Endometrial microvascular endothelial cells (primary cell): ENCODE results near the gene FLOT1. TPM values are rescaled to one million over a fixed set of nuclear protein-coding genes. Genes with fewer than 3 reads are reported as not detected.

Experiments
- in situ Hi-C: cut with HindIII; loops from 2 replicates; pipeline ENCODE4 v1.10.0; 2017; ENCODE audit warnings: low sequenced_read_pairs, low pct_unique_long_range_greater_than_20kb; ENCODE audit errors: inconsistent ontology term
- total RNA-seq: library from RNA; depleted of rRNA; stranded (reverse); fragments of >200 nt; gene quantifications from one replicate; pipeline ENCODE4 v1.2.3, GENCODE V29; 2015; ENCODE audit errors: inconsistent ontology term

The FLOT1 gene
- total RNA-seq, 1 donor from 2014 or later, result 133 TPM

DNA sequence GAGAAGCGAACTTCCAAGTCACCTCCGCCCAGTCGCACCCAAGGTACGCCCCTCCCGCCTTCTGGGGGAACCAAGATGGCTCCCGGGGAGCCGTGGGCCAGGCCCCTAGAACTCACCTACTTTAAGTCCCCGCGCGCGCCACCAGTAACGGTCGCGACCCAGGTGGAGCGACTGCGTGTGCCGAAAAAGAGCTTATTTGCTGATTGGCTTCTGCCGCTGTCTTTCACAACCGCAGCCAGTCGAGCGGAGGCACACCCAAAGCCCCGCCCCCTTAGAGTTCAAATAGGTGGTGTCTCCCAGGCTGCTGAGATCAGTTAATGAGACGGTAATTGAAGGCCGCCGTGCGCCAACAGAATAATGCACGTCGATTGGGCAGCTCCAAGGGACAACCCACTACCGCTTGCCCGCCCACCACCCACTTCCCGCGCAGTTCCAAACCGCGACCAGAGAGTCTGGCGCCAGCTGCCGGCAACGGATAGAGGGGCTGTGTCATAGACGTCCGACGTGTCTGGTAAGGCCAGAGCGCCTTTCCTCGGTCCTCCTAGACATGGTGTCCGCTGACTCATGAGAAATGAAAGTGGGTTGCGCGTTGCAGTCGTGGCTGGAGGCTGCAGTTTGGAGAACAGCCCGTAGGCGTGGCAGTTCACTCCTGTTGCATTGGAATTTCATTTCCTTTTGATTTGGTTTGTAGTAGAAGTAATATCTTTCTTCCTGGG lies 25.2 kb downstream of the FLOT1 start, which contains the start of gene MDC1:
Gene MDC1 (minus strand): TSS at position 153 of the 716 bp plus-strand sequence. CDS start 2,106 bp downstream, outside the sequence.
- in situ Hi-C loops, result loop anchor here (10.0 kb wide), 1 partner anchor 172 kb away; no protein-coding TSS in a partner anchor

DNA sequence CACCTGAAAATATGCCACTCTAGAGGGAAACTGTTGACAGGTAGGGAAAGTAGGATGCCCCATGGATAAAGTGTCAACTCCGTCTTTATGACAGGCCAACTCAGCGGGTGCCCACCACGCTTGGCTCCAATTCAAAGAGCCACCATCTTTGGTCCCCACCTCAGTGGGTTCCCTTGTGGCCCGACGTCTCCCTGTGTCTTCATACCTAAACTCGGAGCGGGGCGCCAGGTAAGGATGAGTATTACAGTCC lies 25.7 kb downstream of the FLOT1 start:
- in situ Hi-C loops, result loop anchor here (10.0 kb wide), 1 partner anchor 172 kb away; no protein-coding TSS in a partner anchor

GRCh38 chr6:30714263-30714662 lies 28.2 kb downstream of the FLOT1 start:
- in situ Hi-C loops, result loop anchor here (10.0 kb wide), 1 partner anchor 169 kb away; no protein-coding TSS in a partner anchor

DNA sequence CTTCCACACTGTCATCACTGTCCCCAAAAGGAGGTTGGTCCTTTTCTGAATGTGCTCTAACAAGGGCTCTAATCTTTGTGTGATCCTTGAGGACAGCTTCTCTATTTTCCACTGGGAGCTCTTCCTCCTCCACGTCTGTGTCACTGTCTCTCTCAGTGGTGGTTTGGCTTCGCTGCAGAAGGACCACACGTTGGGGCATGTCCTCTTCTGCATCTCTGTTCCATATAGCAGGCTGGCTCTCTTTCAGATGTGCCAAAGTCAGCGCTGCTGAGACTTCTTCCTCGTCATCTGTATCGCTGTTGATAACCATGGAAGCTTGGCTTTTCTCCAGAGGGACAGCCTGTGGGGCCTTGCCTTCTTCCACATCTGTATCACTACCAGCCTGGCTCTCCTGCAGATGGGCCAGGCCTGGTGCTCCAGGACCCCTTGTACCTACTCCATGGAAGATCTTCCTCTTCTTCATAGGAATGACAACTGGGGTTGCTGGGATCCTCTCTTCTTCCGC lies 30.0 kb downstream of the FLOT1 start:
- in situ Hi-C loops, result loop anchor here (10.0 kb wide), 1 partner anchor 168 kb away; no protein-coding TSS in a partner anchor

GRCh38 chr6:30711758-30712380 lies 30.6 kb downstream of the FLOT1 start:
- in situ Hi-C loops, result loop anchor here (10.0 kb wide), 1 partner anchor 167 kb away; no protein-coding TSS in a partner anchor

- in situ Hi-C loops, result no loop called here
Observed at GRCh38 chr6:30709101-30709868, 33.2 kb downstream of the FLOT1 start.

DNA sequence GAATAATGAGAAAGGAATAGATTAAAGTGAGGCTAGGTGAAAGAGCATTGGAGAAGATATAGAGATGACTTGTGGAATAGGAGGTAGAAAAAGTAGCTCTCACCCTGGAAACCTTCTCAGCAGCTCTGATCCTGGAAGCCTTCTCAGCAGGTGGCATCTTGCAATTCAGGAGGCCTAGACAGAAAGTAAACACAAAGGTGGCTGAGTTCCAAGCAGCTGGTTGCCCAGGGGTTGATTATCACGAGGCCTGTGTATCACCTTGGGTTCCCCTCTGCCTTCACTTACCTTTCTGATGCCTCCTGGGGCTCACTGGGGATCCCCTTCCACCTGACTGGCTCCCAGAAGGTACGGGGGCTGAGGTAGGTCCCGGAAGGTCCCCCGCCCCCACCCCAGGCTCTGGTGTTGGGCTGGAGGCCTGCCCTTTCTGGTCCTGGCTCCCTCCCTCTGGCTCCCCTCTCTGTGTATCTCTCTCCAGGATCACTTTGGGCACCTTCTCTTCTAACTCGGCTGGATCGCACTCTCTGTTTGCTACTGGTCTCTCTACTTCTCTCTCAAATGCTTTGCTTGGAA lies 35.1 kb downstream of the FLOT1 start:
- in situ Hi-C loops, result no loop called here

DNA sequence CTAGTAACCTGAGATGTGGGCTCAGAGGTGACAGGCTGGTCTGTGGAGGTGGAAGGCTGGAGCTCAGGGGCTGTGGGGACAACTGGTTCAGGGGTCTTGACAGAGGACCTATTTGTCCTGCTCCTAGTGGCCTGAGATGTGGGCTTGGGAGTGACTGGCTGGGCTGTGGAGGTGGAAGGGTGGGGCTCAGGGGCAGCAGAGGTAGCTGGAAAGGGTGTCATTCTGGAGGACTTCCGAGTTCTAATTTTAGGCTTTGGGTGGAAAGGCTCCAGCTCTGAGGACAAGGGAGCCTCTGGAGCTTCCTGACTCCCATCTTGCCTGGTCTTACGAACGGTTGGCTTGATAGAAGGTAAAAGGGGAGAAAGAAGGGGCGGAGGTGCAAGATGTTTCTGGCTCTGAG lies 36.9 kb downstream of the FLOT1 start:
- in situ Hi-C loops, result no loop called here

DNA sequence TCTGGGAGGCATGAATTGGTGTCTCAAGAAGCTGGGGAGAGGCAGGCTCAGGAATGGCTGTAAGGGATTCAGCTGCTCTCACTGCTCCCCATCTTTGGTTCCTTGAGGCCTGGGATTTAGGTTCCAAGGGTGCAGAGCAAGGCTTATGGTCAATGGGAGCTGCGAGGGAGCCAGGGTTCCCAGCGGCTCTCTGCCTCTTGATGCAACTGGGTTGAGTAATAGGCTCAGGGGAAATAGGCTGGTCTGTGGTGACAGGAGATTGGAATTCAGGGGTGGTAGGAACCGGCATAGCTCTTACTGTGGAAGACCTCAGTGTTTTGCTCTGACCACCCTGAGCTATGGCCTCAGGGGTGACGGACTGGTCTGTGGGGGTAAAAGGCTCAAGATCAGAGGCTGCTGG lies 38.7 kb downstream of the FLOT1 start:
- in situ Hi-C loops, result no loop called here

- in situ Hi-C loops, result no loop called here
Observed at GRCh38 chr6:30703011-30703410, 39.5 kb downstream of the FLOT1 start.

DNA sequence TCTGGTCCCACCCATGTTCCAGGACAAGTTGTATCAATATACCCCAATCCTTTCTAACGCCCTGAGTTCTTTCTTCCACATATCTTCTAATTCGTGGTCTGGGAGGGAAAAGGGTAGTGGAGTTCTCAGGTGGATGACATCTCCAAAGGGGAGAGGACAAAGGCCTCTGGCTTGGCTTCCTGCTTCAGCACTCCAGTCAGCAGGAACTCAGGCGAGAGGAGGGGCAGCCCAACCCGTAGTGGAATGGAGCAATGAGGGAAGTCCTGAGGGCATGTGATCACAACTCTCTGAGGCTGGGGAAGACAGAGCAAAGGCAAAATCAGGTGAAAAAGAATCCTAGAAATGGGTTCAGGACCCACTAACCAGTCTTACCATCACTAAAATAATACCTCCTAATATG lies 42.1 kb downstream of the FLOT1 start:
- in situ Hi-C loops, result no loop called here

DNA sequence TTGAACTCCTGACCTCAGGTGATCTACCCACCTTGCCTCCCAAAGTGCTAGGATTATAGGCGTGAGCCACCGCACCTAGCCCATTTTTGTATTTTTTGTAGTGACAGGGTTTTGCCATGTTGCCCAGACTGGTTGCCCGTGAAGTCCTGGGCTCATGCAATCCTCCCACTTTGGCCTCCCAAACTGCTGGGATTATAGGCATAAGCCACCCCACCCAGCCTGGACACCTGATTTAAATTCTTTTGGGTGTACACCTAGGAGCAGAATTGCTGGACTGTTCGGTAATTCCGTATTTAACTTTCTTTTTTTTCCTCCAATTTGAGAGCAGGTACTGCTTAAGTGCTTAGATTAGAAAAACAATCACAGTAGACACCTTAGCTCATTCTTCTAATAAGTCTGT lies 46.1 kb downstream of the FLOT1 start:
- in situ Hi-C loops, result no loop called here

- in situ Hi-C loops, result no loop called here
Observed at GRCh38 chr6:30691208-30691847, 51.2 kb downstream of the FLOT1 start.

- in situ Hi-C loops, result no loop called here
Observed at GRCh38 chr6:30690403-30691207, 51.9 kb downstream of the FLOT1 start, which contains the start of gene NRM. Gene NRM (minus strand): TSS chr6:30690984. CDS start chr6:30690974, 10 bp downstream.

DNA sequence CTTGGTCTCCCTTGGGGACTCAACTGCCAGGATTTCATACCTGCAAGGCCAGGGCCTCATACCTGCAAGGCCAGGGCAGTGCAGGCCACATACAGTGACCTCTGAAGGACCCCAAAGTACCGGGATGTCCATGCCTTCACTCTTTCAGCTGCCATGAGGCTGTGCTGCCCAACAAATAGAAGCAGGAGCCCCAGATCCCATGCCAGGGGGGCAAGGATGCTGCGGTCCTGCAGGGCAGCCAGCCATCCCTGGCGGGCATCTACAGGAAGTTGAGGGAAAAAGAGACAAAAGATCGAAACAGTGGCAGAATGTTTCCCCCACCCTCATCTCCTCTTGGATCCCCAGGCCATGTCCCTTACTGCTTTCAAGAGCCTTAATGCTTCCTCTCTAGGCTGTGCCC lies 52.5 kb downstream of the FLOT1 start:
- in situ Hi-C loops, result loop anchor here (10.0 kb wide), 1 partner anchor 145 kb away; no protein-coding TSS in a partner anchor

DNA sequence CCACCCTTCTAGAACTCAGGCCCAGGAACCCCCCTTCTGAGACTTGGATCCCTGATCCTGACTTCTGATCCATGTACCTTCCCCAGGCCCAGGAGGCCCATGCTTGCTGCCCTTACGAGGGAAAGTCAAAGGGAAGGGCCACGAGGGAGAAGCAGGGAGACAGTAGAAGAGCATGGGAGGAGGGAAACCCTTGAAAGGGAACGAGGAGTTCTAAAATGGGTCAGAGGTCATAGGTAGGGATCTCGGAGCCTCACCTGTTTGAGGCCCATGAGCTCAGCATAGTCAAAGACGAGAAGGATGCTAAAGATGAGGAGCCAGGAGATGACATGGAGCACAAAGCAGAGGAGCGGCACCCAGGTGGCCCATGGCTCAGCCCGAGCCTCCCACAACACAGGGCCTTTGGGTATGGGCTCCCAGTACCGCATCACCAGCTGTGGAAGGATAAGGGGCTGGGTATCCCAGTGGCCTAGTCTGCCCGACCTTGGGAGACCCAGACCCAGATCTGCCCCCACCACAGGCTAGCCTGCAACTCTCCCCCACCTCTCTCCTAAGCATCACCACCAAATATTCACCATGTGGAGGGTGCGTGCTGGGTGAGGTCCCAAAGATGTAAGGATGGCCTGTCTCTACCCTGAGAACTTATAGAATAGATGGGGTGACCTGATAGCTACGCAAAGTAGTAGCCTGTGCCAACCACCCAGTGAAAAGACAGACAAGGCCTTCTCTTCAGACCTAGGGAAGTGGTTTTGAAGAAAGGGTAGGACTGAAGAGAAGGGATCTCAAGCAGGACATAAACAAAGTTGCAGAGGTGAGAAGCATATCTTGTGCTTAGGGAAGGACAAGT lies 53.2 kb downstream of the FLOT1 start:
- in situ Hi-C loops, result loop anchor here (10.0 kb wide), 1 partner anchor 144 kb away; no protein-coding TSS in a partner anchor

GRCh38 chr6:30688569-30688968 lies 53.9 kb downstream of the FLOT1 start:
- in situ Hi-C loops, result loop anchor here (10.0 kb wide), 1 partner anchor 144 kb away; no protein-coding TSS in a partner anchor
